Osteocyte (in vitro differentiated cells): ENCODE data around the gene RAB3C. TPM values are rescaled to one million over a fixed set of nuclear protein-coding genes. Genes with fewer than 3 reads are reported as not detected.

Experiments used
- DNase-seq: peaks from one replicate; pipeline ENCODE4 v3.0.0; 2021; ENCODE audit warnings: mixed read lengths; ENCODE audit not compliant: unreplicated experiment; ENCODE audit errors: extremely low spot score
- H3K27ac Mint-ChIP-seq: one replicate; pipeline ENCODE4 v1.8.0; 2021; ENCODE audit warnings: mild to moderate bottlenecking, mixed read lengths; ENCODE audit not compliant: unreplicated experiment
- H3K27me3 Mint-ChIP-seq: one replicate; pipeline ENCODE4 v1.8.0; 2021; ENCODE audit warnings: mixed read lengths; ENCODE audit not compliant: unreplicated experiment
- H3K36me3 Mint-ChIP-seq: one replicate; pipeline ENCODE4 v1.8.0; 2021; ENCODE audit warnings: mixed read lengths; ENCODE audit not compliant: unreplicated experiment
- H3K4me1 Mint-ChIP-seq: one replicate; pipeline ENCODE4 v1.8.0; 2021; ENCODE audit warnings: mixed read lengths; ENCODE audit not compliant: unreplicated experiment
- H3K4me3 Mint-ChIP-seq: one replicate; pipeline ENCODE4 v1.8.0; 2021; ENCODE audit warnings: mild to moderate bottlenecking, moderate library complexity, mixed read lengths; ENCODE audit not compliant: unreplicated experiment
- H3K9me3 Mint-ChIP-seq: one replicate; pipeline ENCODE4 v1.8.0; 2021; ENCODE audit warnings: mixed read lengths; ENCODE audit not compliant: unreplicated experiment
- CTCF ChIP-seq: fragments of 200-600 bp; sonication (generic); IDR thresholded peaks from 2 replicates; pipeline ENCODE4 v1.5.0; 2021; ENCODE audit warnings: antibody characterized with exemption, mild to moderate bottlenecking, moderate library complexity
- total RNA-seq: library from RNA; stranded (reverse); gene quantifications from 2 replicates; pipeline ENCODE4 v1.2.1, GENCODE V29; 2021

RAB3C gene
- total RNA-seq, 1 donor from 2014 or later = not detected

DNA sequence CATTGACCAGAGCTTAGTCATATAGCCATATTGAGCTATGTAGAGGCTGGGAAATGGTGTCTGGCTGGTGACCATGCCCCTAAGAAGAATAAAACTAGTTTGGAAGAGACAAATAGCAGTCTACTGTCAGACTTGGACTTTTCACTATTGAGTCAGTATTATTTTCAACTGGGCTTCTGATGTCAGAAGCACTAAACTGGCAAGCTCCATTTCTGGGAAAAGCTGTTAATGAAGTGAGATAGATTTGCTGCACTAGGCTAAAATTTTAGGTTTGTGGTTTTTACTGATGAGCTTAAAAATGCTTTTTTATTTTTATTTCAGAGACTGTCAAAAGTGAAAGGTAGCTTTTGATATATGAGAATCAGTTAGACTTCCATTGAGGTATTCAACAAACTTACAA, 220.2 kb downstream of the RAB3C start:
- TF ChIP-seq CTCF = no peak
- no peaks in the 10 kb centered on the region for H3K36me3 Mint-ChIP-seq
- no peaks in the 10 kb centered on the region for H3K9me3 Mint-ChIP-seq
- peaks cover 8% of the 10 kb centered on the region for H3K27me3 Mint-ChIP-seq
- H3K27ac Mint-ChIP-seq = no peak overlapping the region
- no peak overlapping the region for H3K4me3 Mint-ChIP-seq
- peaks cover 4% of the 10 kb centered on the region for H3K4me1 Mint-ChIP-seq
- no peak for DNase-seq

DNA sequence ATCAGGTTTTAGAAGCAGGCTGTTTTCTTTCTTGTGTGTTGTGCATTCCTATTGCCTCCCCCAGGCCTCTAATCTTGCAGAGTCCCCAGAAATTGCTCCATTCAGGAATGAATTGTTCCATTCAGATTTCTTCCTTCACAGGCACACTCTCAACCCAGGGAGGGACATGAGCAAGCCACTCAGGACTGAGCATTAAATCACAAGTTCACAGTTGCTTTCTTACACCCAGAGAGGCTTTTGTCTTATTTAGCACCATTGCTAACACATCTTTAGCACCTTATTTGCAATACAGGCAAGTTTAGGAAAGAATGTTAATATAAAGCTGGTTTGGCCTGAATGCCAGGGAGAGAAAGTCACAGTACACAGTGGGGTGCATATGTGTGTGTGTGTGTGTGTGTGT, 221.4 kb downstream of the RAB3C start:
- no peak for TF ChIP-seq CTCF
- no peak for DNase-seq
- H3K27ac Mint-ChIP-seq = no peak overlapping the region
- H3K4me3 Mint-ChIP-seq = no peak overlapping the region
- no peaks in the 10 kb centered on the region for H3K36me3 Mint-ChIP-seq
- H3K9me3 Mint-ChIP-seq = no peaks in the 10 kb centered on the region
- peaks cover 5% of the 10 kb centered on the region for H3K27me3 Mint-ChIP-seq
- H3K4me1 Mint-ChIP-seq = peaks cover 4% of the 10 kb centered on the region

DNA sequence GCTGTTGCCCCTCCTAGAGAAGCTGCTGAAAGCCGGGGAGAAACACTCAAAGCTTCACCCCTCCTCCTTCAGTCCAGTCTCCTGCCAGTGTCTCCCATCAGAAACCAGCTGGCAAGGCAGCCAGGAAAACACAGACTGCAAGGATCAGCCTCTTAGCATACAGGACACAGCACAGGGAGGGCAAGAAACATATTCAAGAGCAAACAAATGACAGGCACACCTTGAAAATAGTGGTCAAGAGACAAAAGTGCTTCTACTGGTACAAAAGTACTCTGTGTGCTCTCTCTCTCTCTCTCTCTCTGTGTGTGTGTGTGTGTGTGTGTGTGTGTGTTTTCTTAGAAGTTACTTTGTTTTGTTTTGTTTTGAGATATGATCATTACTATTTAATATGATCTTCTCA, 227.2 kb downstream of the RAB3C start:
- no peaks in the 10 kb centered on the region for H3K4me1 Mint-ChIP-seq
- no peak overlapping the region for H3K4me3 Mint-ChIP-seq

DNA sequence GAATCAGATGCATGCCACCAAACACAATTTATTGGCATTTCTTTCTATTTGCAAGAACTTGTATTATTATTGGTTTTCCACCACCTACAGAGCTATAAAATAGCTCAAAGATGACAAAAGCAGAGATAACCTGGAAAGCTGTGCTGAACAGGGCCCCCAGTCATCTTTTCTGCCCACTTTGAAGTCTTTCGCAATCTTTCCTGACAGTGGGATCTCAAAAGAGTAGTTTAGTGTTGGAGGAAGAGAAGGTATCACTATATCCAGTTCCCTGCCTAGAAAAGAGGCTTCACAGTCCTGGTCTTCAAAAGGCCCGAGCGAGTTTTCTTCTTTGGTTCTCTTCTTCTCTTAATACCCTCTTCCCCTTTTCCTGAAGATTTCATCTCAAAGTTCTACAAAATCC, 231.0 kb downstream of the RAB3C start:
- no peak overlapping the region for H3K27ac Mint-ChIP-seq
- no peaks in the 10 kb centered on the region for H3K4me1 Mint-ChIP-seq
- no peak for DNase-seq
- H3K36me3 Mint-ChIP-seq = no peaks in the 10 kb centered on the region
- no peaks in the 10 kb centered on the region for H3K9me3 Mint-ChIP-seq
- no peak overlapping the region for H3K4me3 Mint-ChIP-seq
- H3K27me3 Mint-ChIP-seq = no peaks in the 10 kb centered on the region
- no peak for TF ChIP-seq CTCF

More for the DNA sequence above, 227.2 kb downstream of the RAB3C start:
- H3K9me3 Mint-ChIP-seq = no peaks in the 10 kb centered on the region
- DNase-seq = no peak
- H3K36me3 Mint-ChIP-seq = no peaks in the 10 kb centered on the region
- H3K27me3 Mint-ChIP-seq = no peaks in the 10 kb centered on the region
- no peak for TF ChIP-seq CTCF
- H3K27ac Mint-ChIP-seq = no peak overlapping the region

DNA sequence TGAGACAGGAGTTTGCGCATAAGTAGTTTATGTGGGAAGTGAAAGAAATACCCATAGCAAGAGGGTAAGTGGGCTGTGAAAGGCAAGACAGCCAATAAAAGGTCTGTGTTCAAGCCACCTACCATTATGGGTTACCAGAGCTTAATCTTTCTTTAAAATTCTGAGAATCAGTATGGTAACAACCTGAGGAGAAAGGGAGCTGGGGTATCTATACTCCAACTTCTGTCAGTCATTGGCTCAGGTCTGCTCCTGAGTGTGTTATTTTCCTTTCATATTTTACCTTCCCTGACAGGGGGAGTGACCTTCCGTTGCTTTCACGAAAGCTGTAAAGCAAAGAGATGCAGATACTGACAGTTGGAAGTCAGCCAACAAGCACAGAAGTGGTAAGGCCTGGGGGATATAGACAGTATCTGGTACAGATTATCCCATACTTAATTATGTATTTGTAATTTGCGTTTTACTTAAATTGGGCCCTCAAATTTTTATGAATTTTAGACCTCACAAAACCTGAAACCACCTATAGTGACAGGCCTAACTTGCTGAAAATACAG, 233.4 kb downstream of the RAB3C start:
- no peak for TF ChIP-seq CTCF
- no peaks in the 10 kb centered on the region for H3K4me1 Mint-ChIP-seq
- DNase-seq = no peak
- H3K9me3 Mint-ChIP-seq = no peaks in the 10 kb centered on the region
- no peak overlapping the region for H3K4me3 Mint-ChIP-seq
- H3K27me3 Mint-ChIP-seq = peaks cover 3% of the 10 kb centered on the region
- H3K27ac Mint-ChIP-seq = no peak overlapping the region
- H3K36me3 Mint-ChIP-seq = no peaks in the 10 kb centered on the region
